Epithelial cell of esophagus (primary cell): ENCODE data around the gene CC2D2B.

ENCODE experiments used
- DNase-seq: peaks from one replicate; pipeline ENCODE4 v3.0.0; 2010; ENCODE audit warnings: low read depth
- H3K4me3 ChIP-seq: 2 replicates; pipeline ENCODE4 v1.5.1; 2011; ENCODE audit warnings: mild to moderate bottlenecking, low read length, control low read depth
- TF ChIP-seq, protein P1 (sequence below): IDR thresholded peaks from 2 replicates; pipeline ENCODE4 v1.5.1; 2011; ENCODE audit warnings: low read depth, mild to moderate bottlenecking, low read length, control low read depth, inconsistent platforms; ENCODE audit not compliant: insufficient read depth; ENCODE audit errors: missing control alignments

CC2D2B gene

DNA sequence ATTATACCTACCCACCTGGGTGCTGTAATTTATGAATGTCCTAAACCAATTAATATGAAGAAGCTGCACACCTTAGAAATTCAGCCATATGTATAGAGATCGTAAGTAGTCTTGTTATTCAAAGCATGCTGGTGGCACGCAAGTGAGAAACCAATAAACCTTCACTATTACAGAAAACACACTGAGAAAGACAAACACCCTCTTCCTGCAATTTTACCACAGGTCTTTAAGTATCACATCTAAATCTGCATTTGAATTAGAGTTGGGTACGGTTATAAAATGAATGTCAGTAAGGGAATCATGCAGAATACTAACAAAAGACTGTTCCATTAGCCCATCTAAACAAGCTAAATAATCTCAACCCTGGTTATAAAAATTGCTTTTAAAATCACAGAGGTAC lies 169.4 kb downstream of the CC2D2B start:
- TF ChIP-seq, protein P1, sequence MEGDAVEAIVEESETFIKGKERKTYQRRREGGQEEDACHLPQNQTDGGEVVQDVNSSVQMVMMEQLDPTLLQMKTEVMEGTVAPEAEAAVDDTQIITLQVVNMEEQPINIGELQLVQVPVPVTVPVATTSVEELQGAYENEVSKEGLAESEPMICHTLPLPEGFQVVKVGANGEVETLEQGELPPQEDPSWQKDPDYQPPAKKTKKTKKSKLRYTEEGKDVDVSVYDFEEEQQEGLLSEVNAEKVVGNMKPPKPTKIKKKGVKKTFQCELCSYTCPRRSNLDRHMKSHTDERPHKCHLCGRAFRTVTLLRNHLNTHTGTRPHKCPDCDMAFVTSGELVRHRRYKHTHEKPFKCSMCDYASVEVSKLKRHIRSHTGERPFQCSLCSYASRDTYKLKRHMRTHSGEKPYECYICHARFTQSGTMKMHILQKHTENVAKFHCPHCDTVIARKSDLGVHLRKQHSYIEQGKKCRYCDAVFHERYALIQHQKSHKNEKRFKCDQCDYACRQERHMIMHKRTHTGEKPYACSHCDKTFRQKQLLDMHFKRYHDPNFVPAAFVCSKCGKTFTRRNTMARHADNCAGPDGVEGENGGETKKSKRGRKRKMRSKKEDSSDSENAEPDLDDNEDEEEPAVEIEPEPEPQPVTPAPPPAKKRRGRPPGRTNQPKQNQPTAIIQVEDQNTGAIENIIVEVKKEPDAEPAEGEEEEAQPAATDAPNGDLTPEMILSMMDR = no peak
- no peak for DNase-seq

DNA sequence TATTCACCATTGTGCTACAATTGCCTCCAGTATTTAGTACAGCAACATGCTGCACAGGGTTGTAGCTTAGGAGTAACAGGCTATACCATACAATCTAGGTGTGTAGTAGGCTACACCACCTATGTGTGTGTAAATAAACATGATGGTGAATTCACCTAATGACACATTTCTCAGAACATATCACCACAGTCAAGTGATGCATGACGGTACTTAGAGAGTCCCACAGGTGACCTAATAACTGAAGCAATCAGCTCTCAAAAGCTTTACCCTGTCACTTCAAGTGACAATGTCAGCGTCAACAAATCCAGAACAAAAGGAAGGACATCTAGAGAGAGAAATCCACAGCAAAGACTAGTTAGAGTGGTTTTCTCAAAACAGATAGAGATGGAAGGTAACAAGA lies 174.4 kb downstream of the CC2D2B start:
- TF ChIP-seq, protein P1 = no peak
- no peak overlapping the region for H3K4me3 ChIP-seq
- no peak for DNase-seq

More for the DNA sequence above, 169.4 kb downstream of the CC2D2B start:
- H3K4me3 ChIP-seq = no peak overlapping the region
